Activated CD8-positive, alpha-beta memory T cell treated with anti-CD3 and anti-CD28 coated beads, Interleukin-2, amount 50 U/mL, for 24 hours (primary cell): ENCODE results near the gene NUSAP1.
"Not testable (repeated sequence)": the region's sequence is repeated elsewhere in the genome, so short reads cannot be mapped to it uniquely, and the experiment has no call there.

Experiments
- DNase-seq: peaks from one replicate; pipeline ENCODE4 v3.0.0-alpha.2; 2020; ENCODE audit errors: extremely low read depth

Gene NUSAP1

GRCh38 chr15:41332194-41333025, at the start of gene NUSAP1, which contains the start of gene OIP5:
Gene NUSAP1 (plus strand): TSS chr15:41332881. CDS start chr15:41332958, 77 bp downstream.
Gene OIP5 (minus strand): TSS chr15:41332591. CDS start chr15:41332561, 30 bp downstream.
- DNase-seq = peak; percentile 97

GRCh38 chr15:41282980-41283652, 49.6 kb upstream of the NUSAP1 start:
- not testable (repeated sequence) for DNase-seq

GRCh38 chr15:41283653-41284426, 48.8 kb upstream of the NUSAP1 start:
- peak; percentile 95 for DNase-seq

GRCh38 chr15:41284427-41285177, 48.1 kb upstream of the NUSAP1 start:
- no peak for DNase-seq

- DNase-seq = no peak
Observed at GRCh38 chr15:41285285-41285684, 47.4 kb upstream of the NUSAP1 start.

- no peak for DNase-seq
Observed at GRCh38 chr15:41286665-41287333, 45.9 kb upstream of the NUSAP1 start.

- no peak for DNase-seq
Observed at GRCh38 chr15:41288464-41288863, 44.2 kb upstream of the NUSAP1 start.

GRCh38 chr15:41289953-41290352, 42.7 kb upstream of the NUSAP1 start:
- DNase-seq = no peak

GRCh38 chr15:41291065-41291631, 41.5 kb upstream of the NUSAP1 start:
- DNase-seq = no peak

GRCh38 chr15:41292521-41292920, 40.2 kb upstream of the NUSAP1 start:
- DNase-seq = no peak

- DNase-seq = not testable (repeated sequence)
Observed at GRCh38 chr15:41301139-41301538, 31.5 kb upstream of the NUSAP1 start.

GRCh38 chr15:41301587-41301986, 31.1 kb upstream of the NUSAP1 start:
- no peak for DNase-seq

GRCh38 chr15:41304149-41304770, 28.4 kb upstream of the NUSAP1 start:
- no peak for DNase-seq

GRCh38 chr15:41307679-41308078, 25.0 kb upstream of the NUSAP1 start:
- DNase-seq = no peak

GRCh38 chr15:41309226-41309905, 23.3 kb upstream of the NUSAP1 start:
- no peak for DNase-seq

GRCh38 chr15:41320805-41321330, 11.8 kb upstream of the NUSAP1 start:
- not testable (repeated sequence) for DNase-seq

GRCh38 chr15:41323611-41324010, 9.1 kb upstream of the NUSAP1 start:
- no peak for DNase-seq

- no peak for DNase-seq
Observed at GRCh38 chr15:41331281-41331680, 1.4 kb upstream of the NUSAP1 start.

- no peak for DNase-seq
Observed at GRCh38 chr15:41331833-41332193, 868 bp upstream of the NUSAP1 start.
